H9 (cell line): ENCODE data around the gene MEIS2. TPM values are rescaled to one million over a fixed set of nuclear protein-coding genes. Genes with fewer than 3 reads are reported as not detected.

ENCODE experiments used
- DNase-seq: peaks from one replicate; pipeline ENCODE4 v3.0.0-alpha.2; 2017
- H2AFZ ChIP-seq: one replicate; pipeline ENCODE4 v1.6.1; 2013; ENCODE audit warnings: mild to moderate bottlenecking, low read length, control low read depth, moderate library complexity
- H2AK5ac ChIP-seq: 2 replicates; pipeline ENCODE4 v1.6.1; 2013; ENCODE audit warnings: low read length, control low read depth, mixed read lengths; ENCODE audit not compliant: insufficient read length
- H2BK120ac ChIP-seq: one replicate; pipeline ENCODE4 v1.6.1; 2013; ENCODE audit warnings: low read depth, mild to moderate bottlenecking, low read length, control low read depth, inconsistent platforms; ENCODE audit not compliant: poor library complexity, severe bottlenecking
- H2BK12ac ChIP-seq: 2 replicates; pipeline ENCODE4 v1.6.1; 2013; ENCODE audit warnings: low read length, control low read depth, mixed read lengths, low read depth; ENCODE audit not compliant: insufficient read length
- H2BK15ac ChIP-seq: 2 replicates; pipeline ENCODE4 v1.6.1; 2013; ENCODE audit warnings: low read depth, low read length, control low read depth
- H2BK20ac ChIP-seq: one replicate; pipeline ENCODE4 v1.6.1; 2013; ENCODE audit warnings: low read depth, mild to moderate bottlenecking, low read length, control low read depth, inconsistent platforms; ENCODE audit not compliant: poor library complexity, severe bottlenecking
- H2BK5ac ChIP-seq: 2 replicates; pipeline ENCODE4 v1.6.1; 2013; ENCODE audit warnings: low read length, control low read depth, mixed read lengths; ENCODE audit not compliant: insufficient read length
- H3K14ac ChIP-seq: 2 replicates; pipeline ENCODE4 v1.6.1; 2013; ENCODE audit warnings: low read length, control low read depth; ENCODE audit not compliant: insufficient read depth
- H3K18ac ChIP-seq: 2 replicates; pipeline ENCODE4 v1.6.1; 2013; ENCODE audit warnings: low read depth, mild to moderate bottlenecking, mixed read lengths, low read length, control low read depth; ENCODE audit not compliant: insufficient read length
- H3K23ac ChIP-seq: 2 replicates; pipeline ENCODE4 v1.6.1; 2013; ENCODE audit warnings: low read length, control low read depth, mixed read lengths, low read depth; ENCODE audit not compliant: insufficient read length
- H3K23me2 ChIP-seq: 2 replicates; pipeline ENCODE4 v1.6.1; 2013; ENCODE audit warnings: low read depth, mild to moderate bottlenecking, mixed read lengths, low read length, control low read depth; ENCODE audit not compliant: insufficient read length, poor library complexity, severe bottlenecking
- H3K27ac ChIP-seq: 2 replicates; pipeline ENCODE4 v1.5.1; 2013; ENCODE audit warnings: low read length, control low read depth, mixed read lengths, low read depth; ENCODE audit not compliant: insufficient read length
- H3K27me3 ChIP-seq: 2 replicates; pipeline ENCODE4 v1.6.1; 2013; ENCODE audit warnings: low read length, control low read depth, inconsistent platforms; ENCODE audit not compliant: insufficient read depth
- H3K4ac ChIP-seq: 2 replicates; pipeline ENCODE4 v1.6.1; 2013; ENCODE audit warnings: low read depth, mild to moderate bottlenecking, control low read depth, inconsistent platforms, low read length, moderate library complexity
- H3K4me1 ChIP-seq: 2 replicates; pipeline ENCODE4 v1.6.1; 2013; ENCODE audit warnings: low read length, control low read depth, inconsistent platforms; ENCODE audit not compliant: insufficient read depth
- H3K4me2 ChIP-seq: 2 replicates; pipeline ENCODE4 v1.6.1; 2013; ENCODE audit warnings: low read length, control low read depth, mixed read lengths; ENCODE audit not compliant: insufficient read length, insufficient read depth
- H3K56ac ChIP-seq: 2 replicates; pipeline ENCODE4 v1.6.1; 2013; ENCODE audit warnings: low read depth, mild to moderate bottlenecking, mixed read lengths, low read length, control low read depth; ENCODE audit not compliant: insufficient read length
- H3K79me1 ChIP-seq: 2 replicates; pipeline ENCODE4 v1.6.1; 2013; ENCODE audit warnings: low read depth, mild to moderate bottlenecking, moderate library complexity, low read length, control low read depth, inconsistent platforms; ENCODE audit not compliant: insufficient read depth, poor library complexity, severe bottlenecking
- H3K79me2 ChIP-seq: 2 replicates; pipeline ENCODE4 v1.6.1; 2013; ENCODE audit warnings: low read length, control low read depth, inconsistent platforms; ENCODE audit not compliant: insufficient read depth
- H3K9ac ChIP-seq: 2 replicates; pipeline ENCODE4 v1.6.1; 2013; ENCODE audit warnings: low read length, control low read depth, mixed read lengths; ENCODE audit not compliant: insufficient read length; ENCODE audit errors: extremely low read depth
- H3K9me3 ChIP-seq: one replicate; pipeline ENCODE4 v1.6.1; 2013; ENCODE audit warnings: low read depth, low read length, inconsistent platforms; ENCODE audit not compliant: control insufficient read depth
- H3T11ph ChIP-seq: one replicate; pipeline ENCODE4 v1.6.1; 2013; ENCODE audit warnings: mild to moderate bottlenecking, low read length, control low read depth, inconsistent platforms
- H4K20me1 ChIP-seq: one replicate; pipeline ENCODE4 v1.6.1; 2013; ENCODE audit not compliant: control insufficient read depth, insufficient read length, insufficient read depth
- H4K5ac ChIP-seq: 2 replicates; pipeline ENCODE4 v1.6.1; 2013; ENCODE audit warnings: low read depth, mild to moderate bottlenecking, mixed read lengths, low read length, control low read depth; ENCODE audit not compliant: insufficient read length
- H4K8ac ChIP-seq: replicated peaks from 2 replicates; pipeline ENCODE4 v1.6.1; 2013; ENCODE audit warnings: low read length, control low read depth, mixed read lengths, low read depth; ENCODE audit not compliant: insufficient read length
- H4K91ac ChIP-seq: 2 replicates; pipeline ENCODE4 v1.6.1; 2013; ENCODE audit warnings: low read depth, mild to moderate bottlenecking, moderate library complexity, mixed read lengths, low read length, control low read depth; ENCODE audit not compliant: insufficient read length
- H3K27ac Mint-ChIP-seq, 3 experiments: 2 replicates in 2 of 3; 3 replicates in 1 of 3; pipeline ENCODE4 v1.8.0; 2020 to 2021; ENCODE audit warnings: mixed read lengths in 3 of 3, mild to moderate bottlenecking in 1 of 3, moderate library complexity in 1 of 3
- H3K27me3 Mint-ChIP-seq: 2 replicates; pipeline ENCODE4 v1.8.0; 2021; ENCODE audit warnings: low read depth, mild to moderate bottlenecking, moderate library complexity, mixed read lengths
- H3K36me3 Mint-ChIP-seq, 3 experiments: 2 replicates in 2 of 3; 3 replicates in 1 of 3; pipeline ENCODE4 v1.8.0; 2020 to 2021; ENCODE audit warnings: low read depth in 3 of 3, mixed read lengths in 3 of 3; ENCODE audit not compliant: insufficient read depth in 1 of 3
- H3K4me1 Mint-ChIP-seq, 2 experiments: 2 replicates each; pipeline ENCODE4 v1.8.0; 2020; ENCODE audit warnings: mixed read lengths in 2 of 2
- H3K4me3 Mint-ChIP-seq, 2 experiments: 2 replicates in 1 of 2; 3 replicates in 1 of 2; pipeline ENCODE4 v1.8.0; 2020 to 2021; ENCODE audit warnings: mild to moderate bottlenecking in 2 of 2, mixed read lengths in 2 of 2, moderate library complexity in 1 of 2
- H3K9me3 Mint-ChIP-seq, 2 experiments: 2 replicates in 1 of 2; 3 replicates in 1 of 2; pipeline ENCODE4 v1.8.0; 2020; ENCODE audit warnings: mild to moderate bottlenecking in 2 of 2, mixed read lengths in 2 of 2, moderate library complexity in 1 of 2
- CTCF ChIP-seq: fragments of 200-600 bp; sonication (generic); conservative IDR thresholded peaks from 3 replicates; pipeline ENCODE4 v1.8.0; 2021; ENCODE audit warnings: antibody characterized with exemption, mild to moderate bottlenecking
- WGBS: extraction: QIAGEN DNeasy Blood & Tissue Kit; methylation state at CpG from one replicate; pipeline ENCODE4 v1.1.7; 2013; ENCODE audit warnings: missing lambda C conversion rate, low lambda C conversion rate, mixed read lengths; ENCODE audit not compliant: insufficient read length; ENCODE audit errors: extremely low coverage; 5-methylcytosine and 5-hydroxymethylcytosine counted together
- total RNA-seq: library from RNA; stranded (reverse); gene quantifications from 2 replicates; pipeline ENCODE4 v1.2.1, GENCODE V29; 2021

The MEIS2 gene
- total RNA-seq, 1 experiment from 2014 or later = 0.35 TPM

- no peaks in the 10 kb centered on the region for H3K4me1 ChIP-seq
- Mint-ChIP-seq H3K27me3 (peaks cover 4% of the 10 kb centered on the region), H3K9me3 (no peaks in the 10 kb centered on the region), H3K27ac (no peak overlapping the region), H3K4me3 (no peak overlapping the region), H3K4me1 (peaks cover 23 to 38% of the 10 kb centered on the region in 2 experiments), H3K36me3 (no peaks in the 10 kb centered on the region)
- H3K23me2 ChIP-seq = no peaks in the 10 kb centered on the region
- no peak overlapping the region for H3K56ac ChIP-seq
- H3K9ac ChIP-seq = no peak overlapping the region
- H2BK120ac ChIP-seq = no peak overlapping the region
- DNase-seq = no peak
- no peaks in the 10 kb centered on the region for H3K79me2 ChIP-seq
- WGBS = no CpG with 5 or more reads among the region's 1 CpG
- H3K27ac ChIP-seq = no peak overlapping the region
- no peak overlapping the region for H2BK20ac ChIP-seq
- H3T11ph ChIP-seq = no peak overlapping the region
- H3K9me3 ChIP-seq = no peaks in the 10 kb centered on the region
- H2BK12ac ChIP-seq = no peak overlapping the region
- H3K4me2 ChIP-seq = no peak overlapping the region
- no peak overlapping the region for H4K91ac ChIP-seq
- no peak overlapping the region for H3K4ac ChIP-seq
- H3K14ac ChIP-seq = no peak overlapping the region
- H4K8ac ChIP-seq = no peak overlapping the region
- no peak overlapping the region for H2AFZ ChIP-seq
- H2BK15ac ChIP-seq = no peak overlapping the region
- TF ChIP-seq CTCF = no peak
- H4K20me1 ChIP-seq = no peaks in the 10 kb centered on the region
- H3K79me1 ChIP-seq = no peaks in the 10 kb centered on the region
- no peak overlapping the region for H3K18ac ChIP-seq
- H4K5ac ChIP-seq = no peak overlapping the region
- H3K23ac ChIP-seq = no peak overlapping the region
- H2BK5ac ChIP-seq = no peak overlapping the region
- no peak overlapping the region for H2AK5ac ChIP-seq
- no peaks in the 10 kb centered on the region for H3K27me3 ChIP-seq
These were observed 21.8 kb downstream of the MEIS2 start for GRCh38 chr15:37078566-37078965.
